HG03378 (cell line): ENCODE data around the gene SOS1.
"Not testable (repeated sequence)": the region's sequence is repeated elsewhere in the genome, so short reads cannot be mapped to it uniquely, and the experiment has no call there.

Experiments used
- ATAC-seq: cut with Tn5 transposase; IDR thresholded peaks from one replicate; pipeline ENCODE4 v1.9.1; 2021; ENCODE audit warnings: mild to moderate bottlenecking, moderate library complexity; ENCODE audit not compliant: unreplicated experiment

SOS1 gene

DNA sequence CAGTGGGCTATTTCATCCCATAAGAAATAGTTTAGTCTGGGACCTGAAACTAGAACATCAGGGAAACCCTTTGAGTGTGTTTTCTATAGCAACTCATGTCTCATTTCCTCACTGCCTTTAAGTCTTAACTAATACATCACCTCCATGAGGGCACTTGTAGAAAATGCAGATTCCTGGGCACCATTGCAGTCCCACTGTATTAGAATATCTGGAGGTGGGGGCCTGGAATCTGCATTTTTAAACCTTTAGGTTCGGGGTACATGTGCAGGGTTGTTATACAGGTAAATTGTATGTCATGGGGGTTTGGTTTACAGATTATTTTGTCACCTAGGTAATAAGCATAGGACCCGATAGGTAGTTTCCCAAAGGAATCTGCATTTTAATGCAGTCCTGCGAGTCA, 143.8 kb downstream of the SOS1 start:
- ATAC-seq = no peak

DNA sequence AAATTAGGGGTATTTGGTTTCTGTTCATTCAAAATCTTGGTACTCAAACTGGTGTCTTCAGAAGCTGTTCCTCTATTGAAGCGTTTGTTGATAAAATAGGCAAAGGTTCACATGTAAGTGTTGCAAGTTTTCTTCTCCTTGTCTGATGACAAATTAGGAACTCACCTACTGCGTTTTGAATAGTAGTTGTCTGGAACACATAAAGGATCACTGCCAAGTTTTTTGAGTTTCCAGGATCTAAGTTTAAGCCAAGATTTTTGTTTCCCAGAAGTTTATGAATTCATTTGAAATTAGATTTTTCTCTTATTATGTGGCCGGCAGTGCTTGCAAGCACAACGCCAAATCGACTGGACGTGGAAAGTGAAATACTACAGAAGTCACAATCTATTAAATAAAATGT, 145.8 kb downstream of the SOS1 start:
- no peak for ATAC-seq

DNA sequence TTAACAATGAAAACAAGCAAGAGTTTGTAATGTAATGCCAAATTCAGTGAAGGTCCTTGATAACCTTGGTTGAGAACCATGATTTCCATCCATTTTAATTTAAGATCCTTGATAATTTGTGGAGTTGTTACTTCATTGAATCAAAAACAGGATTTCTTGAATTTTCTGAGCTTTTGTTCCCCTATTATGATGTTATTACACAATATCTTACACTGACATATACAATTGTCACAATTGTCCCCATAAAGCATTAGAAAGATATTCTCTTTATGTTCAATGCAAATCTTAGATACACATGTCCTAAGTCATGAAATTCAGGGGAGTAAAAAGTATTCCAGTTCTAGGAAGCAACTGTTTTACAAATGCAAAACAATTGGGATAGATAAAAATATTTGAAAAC, 147.6 kb downstream of the SOS1 start:
- no peak for ATAC-seq

DNA sequence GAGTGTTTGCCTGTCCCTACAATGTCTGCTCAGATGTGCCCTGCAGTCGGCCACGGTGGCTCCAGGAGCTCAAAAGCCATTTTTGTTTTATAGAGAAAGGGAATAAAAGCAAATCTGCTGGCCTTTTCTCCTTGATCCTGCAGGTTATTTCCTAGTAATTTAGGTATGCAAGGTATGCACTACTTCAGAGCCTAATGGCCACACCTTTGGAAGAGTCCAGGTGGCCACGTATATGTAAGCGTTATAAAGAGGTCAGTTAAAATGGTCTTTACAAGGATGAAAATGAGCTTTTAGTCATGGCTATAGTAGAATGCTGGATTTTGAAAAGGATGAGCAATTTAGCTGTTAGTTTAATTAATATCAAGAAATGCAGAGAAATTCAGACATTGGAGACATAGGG, 149.5 kb downstream of the SOS1 start:
- ATAC-seq = no peak

DNA sequence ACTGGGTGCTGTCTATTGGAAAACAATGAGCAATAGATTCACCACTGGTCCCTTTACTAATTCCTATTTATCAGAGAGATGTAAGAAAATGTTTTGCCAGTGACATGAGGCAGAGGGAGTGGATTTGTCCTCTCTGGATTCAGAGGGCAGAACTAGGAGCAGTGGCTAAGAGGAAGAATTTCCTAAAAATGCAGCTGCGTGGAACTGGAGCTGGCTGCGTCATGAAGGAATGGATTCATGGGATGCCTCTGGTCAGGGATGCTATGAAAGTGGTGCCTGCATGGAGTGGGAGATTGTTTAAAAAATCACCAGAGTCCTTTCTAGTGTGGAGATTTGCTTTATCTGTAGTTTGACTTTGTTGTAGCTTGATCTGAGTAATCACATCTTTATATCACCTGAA, 152.8 kb downstream of the SOS1 start:
- ATAC-seq = no peak

DNA sequence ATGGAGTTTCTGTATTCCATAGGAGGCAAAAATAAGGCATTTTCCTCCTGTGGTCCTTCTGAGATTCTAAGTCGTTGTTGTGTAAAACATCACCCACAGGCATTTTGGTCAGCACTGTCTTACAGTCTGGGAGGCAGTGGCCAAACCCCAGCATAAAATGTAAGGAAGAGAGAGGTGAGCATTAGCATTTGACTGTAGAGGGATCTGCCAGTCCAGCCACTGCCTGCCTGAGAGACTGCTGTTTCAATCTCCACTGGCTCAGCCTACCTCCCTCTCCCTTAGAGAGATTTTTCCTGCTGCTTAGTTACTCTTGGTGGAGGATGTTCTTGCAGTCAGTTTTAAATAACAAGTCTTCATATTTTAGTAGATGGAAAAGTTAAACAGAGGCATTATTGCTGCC, 154.2 kb downstream of the SOS1 start:
- no peak for ATAC-seq

DNA sequence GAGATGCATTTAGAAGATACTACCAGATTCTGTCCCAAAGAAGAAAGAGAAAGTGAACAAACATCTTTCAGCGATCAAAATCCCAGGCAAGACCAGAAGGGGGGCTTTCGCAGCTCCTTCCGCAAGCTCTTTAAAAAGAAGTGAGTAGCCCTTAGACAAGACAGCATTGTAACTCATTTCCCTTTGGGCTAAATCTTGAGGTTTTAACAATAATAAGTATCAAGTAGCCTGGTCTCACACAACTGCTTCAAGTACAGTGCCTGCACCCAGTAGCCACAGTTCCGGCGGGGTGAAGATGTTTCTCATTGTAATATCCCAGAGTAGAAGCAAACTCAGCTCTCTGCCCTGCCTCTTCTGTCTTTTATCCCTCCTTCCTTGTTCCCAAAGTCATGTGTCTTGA, 154.8 kb downstream of the SOS1 start:
- ATAC-seq = no peak

DNA sequence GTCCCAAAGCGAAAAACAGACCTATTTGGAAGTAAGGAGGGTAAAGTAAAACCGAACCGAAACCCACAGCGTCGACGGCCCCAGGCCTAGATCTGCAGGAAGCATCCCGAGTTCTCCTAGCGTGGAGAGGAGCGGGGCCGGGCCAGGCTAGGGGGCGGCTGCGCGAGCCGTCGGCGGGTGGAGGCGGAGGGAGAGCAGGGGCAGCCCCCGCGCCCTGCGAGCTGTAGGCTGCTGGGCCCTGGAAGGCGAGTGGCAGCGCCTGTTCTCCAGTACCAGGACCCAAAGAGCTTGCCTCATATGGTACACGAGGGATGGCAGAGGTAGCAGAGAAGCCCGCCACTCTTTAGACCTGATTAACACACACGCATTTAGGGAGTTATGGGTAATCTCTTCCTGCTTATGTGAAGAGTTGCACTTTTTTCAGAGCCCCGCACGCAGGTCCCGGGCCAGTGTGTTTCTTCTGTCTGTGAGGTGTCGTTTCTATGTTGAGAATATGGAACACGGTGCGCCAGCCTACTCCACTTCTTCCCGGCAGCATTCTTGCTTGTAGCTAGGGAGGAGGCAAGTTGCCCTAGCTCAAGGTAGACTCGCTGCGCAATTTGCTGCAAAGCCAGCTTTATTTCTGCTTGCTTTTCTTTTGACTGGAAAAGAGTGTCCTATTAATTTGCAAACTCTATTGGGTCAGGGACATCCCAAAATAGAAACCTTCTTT, 160.1 kb downstream of the SOS1 start:
- ATAC-seq = no peak

DNA sequence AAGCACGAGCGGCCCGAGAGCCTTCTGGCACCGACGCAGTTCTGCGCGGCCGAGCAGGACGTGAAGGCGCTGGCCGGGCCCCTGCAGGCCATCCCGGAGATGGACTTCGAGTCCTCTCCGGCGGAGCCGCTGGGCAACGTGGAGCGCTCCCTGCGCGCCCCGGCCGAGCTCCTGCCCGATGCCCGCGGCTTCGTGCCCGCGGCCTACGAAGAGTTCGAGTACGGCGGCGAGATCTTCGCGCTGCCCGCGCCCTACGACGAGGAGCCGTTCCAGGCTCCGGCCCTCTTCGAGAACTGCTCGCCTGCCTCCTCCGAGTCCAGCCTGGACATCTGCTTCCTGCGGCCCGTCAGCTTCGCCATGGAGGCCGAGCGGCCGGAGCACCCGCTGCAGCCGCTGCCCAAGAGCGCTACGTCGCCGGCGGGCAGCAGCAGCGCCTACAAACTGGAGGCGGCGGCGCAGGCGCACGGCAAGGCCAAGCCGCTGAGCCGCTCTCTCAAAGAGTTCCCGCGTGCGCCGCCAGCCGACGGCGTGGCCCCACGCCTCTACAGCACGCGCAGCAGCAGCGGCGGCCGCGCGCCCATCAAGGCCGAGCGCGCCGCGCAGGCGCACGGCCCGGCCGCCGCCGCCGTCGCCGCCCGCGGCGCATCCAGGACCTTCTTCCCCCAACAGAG, 160.8 kb downstream of the SOS1 start:
- ATAC-seq = no peak

DNA sequence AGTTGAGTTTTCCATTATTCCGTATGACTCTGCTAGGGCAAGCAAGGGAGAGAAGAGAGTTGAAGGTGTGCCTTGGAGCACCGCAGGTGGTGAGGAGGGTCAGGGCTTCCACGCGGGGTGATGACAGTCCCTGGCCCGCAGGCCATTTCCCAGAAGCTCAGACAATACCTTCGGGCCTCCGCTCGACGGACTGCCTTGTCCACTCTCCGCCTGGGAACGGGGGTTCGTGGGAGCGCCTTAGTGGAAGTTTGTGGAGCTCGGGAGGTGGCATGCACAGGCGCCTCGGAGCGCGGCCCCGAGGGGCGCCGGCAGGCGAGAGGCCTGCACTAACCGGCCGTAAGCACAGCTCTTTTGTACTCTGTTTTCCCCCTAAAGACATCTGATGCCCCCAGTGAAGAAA, 161.4 kb downstream of the SOS1 start:
- no peak for ATAC-seq

DNA sequence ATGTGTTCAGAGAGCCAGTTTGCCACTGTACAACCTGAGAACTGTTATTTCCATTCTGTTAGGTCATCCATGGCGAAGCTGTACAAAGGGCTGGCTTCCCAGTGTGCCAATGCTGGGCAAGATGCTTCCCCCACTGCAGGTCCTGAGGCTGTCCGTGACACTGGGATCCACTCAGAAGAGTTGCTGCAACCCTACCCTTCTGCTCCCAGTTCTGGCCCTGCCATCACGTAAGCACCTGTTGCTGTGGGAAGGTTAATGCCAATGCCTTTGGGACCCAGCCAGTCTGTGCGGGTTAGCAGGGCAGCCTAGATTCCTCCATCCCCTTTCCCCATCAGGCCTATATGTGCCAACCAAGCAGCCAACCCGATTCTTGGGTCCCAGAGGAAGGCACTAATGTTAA, 162.9 kb downstream of the SOS1 start:
- ATAC-seq = no peak

DNA sequence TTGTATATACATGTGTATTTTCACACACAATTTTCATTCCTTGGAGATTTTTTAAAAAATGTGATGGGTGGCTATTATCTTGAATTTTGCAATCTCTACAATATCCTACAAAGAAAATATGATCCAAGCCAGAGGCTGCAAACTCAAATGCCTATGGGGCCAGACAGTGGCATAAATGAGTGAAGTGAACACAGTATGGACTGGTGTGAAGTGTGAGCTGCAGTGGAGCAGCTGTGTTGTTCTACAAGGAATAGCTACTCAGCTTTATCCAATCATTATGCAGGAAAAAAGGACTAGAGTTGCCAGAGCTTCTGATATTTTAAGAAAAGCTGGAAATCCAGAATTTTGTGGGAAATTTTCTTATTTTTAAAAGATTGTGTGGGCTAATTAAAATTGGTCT, 169.1 kb downstream of the SOS1 start:
- no peak for ATAC-seq

DNA sequence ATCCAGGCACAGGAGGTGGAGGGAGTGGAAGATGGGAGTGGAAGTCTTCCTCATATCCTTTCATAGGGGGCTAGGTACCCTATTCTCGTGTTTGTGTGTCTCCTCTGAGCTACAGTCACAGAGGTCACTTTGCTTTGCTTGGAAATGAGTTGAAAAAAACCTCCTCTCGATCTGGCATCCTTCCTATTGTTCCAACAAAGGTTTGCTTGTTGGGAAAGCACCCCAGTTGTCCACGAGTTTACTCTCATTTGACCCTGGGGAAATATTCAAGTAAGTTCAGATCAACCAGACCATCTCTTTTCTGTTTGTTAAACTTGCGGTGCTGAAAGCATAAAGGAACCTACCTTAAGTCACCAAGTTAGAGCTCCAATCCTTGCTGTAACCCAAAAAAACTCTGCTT, 171.9 kb downstream of the SOS1 start:
- no peak for ATAC-seq

DNA sequence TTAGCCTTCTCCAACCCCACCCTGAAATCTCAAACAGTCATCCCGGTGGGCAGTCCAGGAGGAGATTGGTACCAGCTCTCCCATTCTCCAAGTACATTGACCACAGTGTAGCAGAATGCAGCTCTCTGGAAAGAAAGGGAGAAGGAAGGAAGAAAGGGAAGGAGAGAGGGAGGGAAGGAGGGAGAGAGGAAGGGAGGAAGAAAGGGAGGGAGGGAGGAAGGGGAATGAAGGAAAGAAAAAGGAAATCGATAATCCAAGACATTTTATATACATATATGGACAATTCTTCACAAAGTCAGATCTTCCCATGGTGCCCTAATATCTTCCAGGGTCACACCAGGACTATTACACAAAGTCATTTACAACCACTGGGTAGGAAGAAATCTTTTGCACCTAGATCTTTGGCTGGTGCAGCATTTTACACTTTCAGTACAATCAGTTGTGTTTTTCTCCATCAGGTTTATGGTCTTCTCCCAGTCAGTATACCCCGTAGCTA, 172.4 kb downstream of the SOS1 start:
- ATAC-seq = no peak

DNA sequence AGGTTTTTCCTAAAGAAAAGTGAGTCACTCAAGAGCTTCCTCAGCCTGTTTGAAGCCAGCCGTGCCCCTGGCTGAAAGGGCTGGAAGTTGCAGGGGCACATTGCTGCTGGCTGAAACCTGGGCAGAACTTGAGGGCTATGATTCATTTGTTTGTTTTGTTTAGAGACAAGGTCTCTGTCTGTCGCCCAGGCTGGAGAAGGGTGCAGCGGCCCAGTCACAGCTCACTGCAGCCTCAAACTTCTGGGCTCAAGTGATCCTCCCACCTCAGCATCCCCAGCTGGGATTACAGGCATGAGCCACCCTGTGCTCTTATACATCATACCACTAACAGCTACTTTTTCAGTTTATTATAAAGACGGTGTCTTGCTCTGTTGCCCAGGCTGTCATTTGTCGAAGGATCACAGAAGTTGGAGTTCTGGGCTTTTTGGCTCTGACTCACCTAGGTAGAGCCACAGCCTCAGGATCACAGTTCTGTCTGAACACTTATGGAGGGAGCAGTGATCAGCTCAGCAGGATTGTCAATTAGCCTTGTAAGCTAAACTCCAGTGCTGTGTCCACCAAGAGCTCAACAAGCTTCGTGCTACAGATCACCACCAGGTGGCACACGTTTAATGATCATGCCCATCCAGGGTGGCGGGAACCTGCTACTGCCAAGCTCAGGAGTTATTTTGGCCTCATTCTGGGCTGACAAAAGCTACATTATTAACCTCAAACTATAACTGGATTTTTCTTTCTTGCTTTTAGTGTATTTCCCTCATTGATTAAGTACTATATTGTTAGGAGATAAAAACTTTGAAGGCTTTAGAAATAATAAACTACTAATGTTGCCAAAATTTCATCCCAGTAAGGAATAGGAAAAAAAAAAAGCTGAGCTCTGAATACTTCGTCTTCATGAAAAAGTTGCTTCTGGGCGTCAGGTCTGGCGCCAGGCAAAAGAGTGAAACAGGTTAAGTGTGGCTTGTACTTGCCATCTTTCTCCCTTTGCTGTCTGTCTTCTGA, 173.3 kb downstream of the SOS1 start:
- ATAC-seq = no peak

DNA sequence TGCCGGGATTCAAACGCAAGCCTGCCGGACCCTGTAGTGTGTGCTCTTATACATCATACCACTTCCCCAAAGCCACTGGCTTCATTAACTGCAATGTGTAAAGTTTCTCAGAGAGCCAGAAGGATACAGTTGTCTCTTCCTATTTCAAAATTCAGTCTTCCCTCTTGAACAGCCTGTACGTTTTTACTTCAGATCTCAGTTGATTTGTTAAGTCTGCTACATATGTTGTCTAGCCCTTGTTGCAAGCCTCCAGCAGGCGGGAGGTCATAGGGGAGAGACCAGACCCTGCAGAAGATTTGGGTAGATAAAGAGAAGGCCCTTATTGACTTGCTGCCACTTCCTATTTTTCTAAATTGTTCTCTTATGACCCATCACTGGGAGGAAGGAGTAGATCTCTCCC, 174.9 kb downstream of the SOS1 start:
- ATAC-seq = no peak

DNA sequence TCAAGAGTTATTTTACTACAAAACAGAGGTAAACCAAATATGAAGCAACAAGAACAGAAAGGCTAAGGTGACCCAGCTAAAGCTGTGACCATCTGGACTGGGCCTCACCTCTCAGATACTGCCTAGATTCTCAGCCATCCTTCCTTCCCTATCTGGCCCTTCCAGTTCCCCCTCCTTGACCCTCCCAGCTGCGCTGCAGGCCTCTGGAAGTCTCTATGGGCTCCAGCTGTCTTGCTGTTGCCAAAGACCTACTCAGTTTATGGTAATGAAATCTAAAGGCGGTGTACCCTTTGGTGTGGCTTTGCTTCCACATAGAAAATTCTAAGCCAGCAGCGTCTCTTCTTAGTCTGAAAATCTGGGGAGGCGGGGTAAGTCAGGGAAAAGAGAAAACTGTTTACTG, 175.5 kb downstream of the SOS1 start:
- ATAC-seq = no peak

DNA sequence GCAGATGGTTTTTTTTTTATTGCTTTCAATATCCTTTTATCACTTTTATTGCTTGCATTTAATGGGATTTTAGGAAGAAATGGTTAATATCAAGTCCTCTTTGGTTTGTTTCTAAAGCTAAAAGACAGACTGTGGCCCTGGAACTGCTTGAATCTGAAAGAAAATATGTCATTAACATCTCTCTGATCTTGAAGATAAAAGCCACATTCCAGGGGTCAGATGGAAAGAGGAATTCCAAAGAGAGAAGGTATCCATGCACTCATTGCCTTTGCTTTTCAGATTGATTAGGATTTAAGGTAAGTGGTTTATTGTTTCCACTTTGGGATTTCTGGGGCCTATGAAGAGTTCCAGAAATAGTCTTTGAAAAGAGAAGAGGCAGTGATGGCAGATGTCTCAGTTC, 177.1 kb downstream of the SOS1 start:
- no peak for ATAC-seq

DNA sequence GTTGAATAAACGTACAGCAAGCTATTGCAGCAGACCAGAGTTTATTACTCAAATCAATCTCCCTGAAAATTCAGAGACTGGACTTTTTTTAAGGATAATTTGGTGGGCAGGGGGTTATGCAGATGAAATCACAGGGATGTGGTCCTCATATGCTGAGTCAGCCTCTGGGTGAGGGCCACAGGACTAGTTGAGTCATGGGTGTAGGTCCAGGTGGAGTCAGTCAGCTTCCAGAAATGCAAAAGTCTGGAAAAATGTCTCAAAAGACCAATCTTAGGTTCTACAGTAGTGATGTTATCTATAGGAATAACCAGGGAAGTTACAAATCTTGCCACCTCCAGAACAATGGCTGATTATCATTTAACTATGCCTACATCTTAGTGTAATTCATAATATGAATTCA, 180.1 kb downstream of the SOS1 start:
- ATAC-seq = no peak

DNA sequence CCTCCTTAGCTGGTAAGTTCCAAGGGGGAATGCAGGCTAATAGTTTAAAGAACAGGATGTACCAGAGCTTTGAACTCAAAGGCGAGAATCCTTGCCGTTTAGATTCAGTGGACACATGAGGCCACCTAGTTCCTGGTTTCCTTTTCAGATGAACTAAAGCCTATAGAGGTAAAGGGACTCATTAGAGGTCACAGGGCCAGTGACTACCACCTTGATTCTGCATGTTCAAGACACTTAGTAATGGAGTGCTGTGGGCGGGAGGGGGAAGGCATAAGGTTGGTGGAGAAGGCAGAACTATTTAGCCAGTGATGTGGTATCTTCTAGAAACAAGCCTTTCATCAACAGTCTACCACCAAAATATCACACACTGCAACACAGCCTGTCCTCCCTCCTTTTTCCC, 183.3 kb downstream of the SOS1 start:
- no peak for ATAC-seq

DNA sequence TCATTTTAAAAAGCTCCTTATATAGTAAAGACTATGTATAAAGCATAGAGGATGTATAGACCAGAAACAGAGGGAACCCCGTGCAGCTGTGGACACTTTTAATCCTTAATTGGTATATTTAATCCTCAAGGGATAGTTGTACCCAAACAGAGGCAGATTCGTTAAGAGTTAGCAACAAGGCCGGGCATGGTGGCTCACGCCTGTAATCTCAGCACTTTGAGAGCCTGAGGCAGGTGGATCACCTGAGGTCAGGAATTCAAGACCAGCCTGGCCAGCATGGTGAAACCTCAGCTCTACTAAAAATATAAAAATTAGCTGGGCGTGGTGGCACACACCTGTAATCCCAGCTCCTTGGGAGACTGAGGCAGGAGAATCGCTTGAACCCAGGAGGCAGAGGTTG, 184.3 kb downstream of the SOS1 start:
- not testable (repeated sequence) for ATAC-seq
